Measurements from ENCODE around the gene CD33. TPM values are rescaled to one million over a fixed set of nuclear protein-coding genes. Genes with fewer than 3 reads are reported as not detected.

The CD33 gene
- total RNA-seq, 1 donor from 2014 or later = not detected

- H3K27ac Mint-ChIP-seq = no peak overlapping the region
Measured at GRCh38 chr19:51185069-51185867, 39.6 kb upstream of the CD33 start.

GRCh38 chr19:51185868-51186215 lies 39.0 kb upstream of the CD33 start:
- intact Hi-C loops (cut with micrococcal nuclease) = no loop called here
- DNase-seq (no peak), ATAC-seq (ENCODE audit: low read depth) (no peak)
- no peak for TF ChIP-seq CTCF (IDR thresholded peaks at IDR 0.05)
- no peak overlapping the region for H3K4me3 Mint-ChIP-seq
- no peaks in the 10 kb centered on the region for H3K36me3 Mint-ChIP-seq (ENCODE audit: low read depth)
- no peak overlapping the region for H3K27ac Mint-ChIP-seq
- peaks cover 20% of the 10 kb centered on the region for H3K27me3 Mint-ChIP-seq
- CTCF ChIA-PET = no interaction called here
- H3K4me1 Mint-ChIP-seq = no peaks in the 10 kb centered on the region
- no peaks in the 10 kb centered on the region for H3K9me3 Mint-ChIP-seq
- POLR2A ChIA-PET = no interaction called here

More at GRCh38 chr19:51185069-51185867, 39.6 kb upstream of the CD33 start:
- intact Hi-C loops (cut with micrococcal nuclease) = no loop called here
- POLR2A ChIA-PET = no interaction called here
- H3K27me3 Mint-ChIP-seq = peaks cover 20% of the 10 kb centered on the region
- no peaks in the 10 kb centered on the region for H3K36me3 Mint-ChIP-seq (ENCODE audit: low read depth)
- DNase-seq = no peak
- H3K4me1 Mint-ChIP-seq = no peaks in the 10 kb centered on the region
- H3K4me3 Mint-ChIP-seq = no peak overlapping the region
- no peak for ATAC-seq (ENCODE audit: low read depth)
- no peak for TF ChIP-seq CTCF (IDR thresholded peaks at IDR 0.05)
- CTCF ChIA-PET = no interaction called here
- no peaks in the 10 kb centered on the region for H3K9me3 Mint-ChIP-seq

- ATAC-seq (ENCODE audit: low read depth) (no peak), DNase-seq (no peak)
- Mint-ChIP-seq H3K27ac (no peak overlapping the region), H3K9me3 (no peaks in the 10 kb centered on the region), H3K4me1 (no peaks in the 10 kb centered on the region), H3K27me3 (peaks cover 20% of the 10 kb centered on the region), H3K36me3 (ENCODE audit: low read depth) (no peaks in the 10 kb centered on the region), H3K4me3 (no peak overlapping the region)
- ChIA-PET POLR2A (no interaction called here), CTCF (no interaction called here)
- intact Hi-C loops (cut with micrococcal nuclease) = no loop called here
- no peak for TF ChIP-seq CTCF (IDR thresholded peaks at IDR 0.05)
Measured at GRCh38 chr19:51186323-51186722, 38.6 kb upstream of the CD33 start.

- DNase-seq = no peak
- peaks cover 20% of the 10 kb centered on the region for H3K27me3 Mint-ChIP-seq
- H3K27ac Mint-ChIP-seq = no peak overlapping the region
- no peaks in the 10 kb centered on the region for H3K36me3 Mint-ChIP-seq (ENCODE audit: low read depth)
- no peak for ATAC-seq (ENCODE audit: low read depth)
- intact Hi-C loops (cut with micrococcal nuclease) = no loop called here
- ChIA-PET POLR2A (no interaction called here), CTCF (no interaction called here)
- H3K4me3 Mint-ChIP-seq = no peak overlapping the region
- no peaks in the 10 kb centered on the region for H3K4me1 Mint-ChIP-seq
- TF ChIP-seq CTCF (IDR thresholded peaks at IDR 0.05) = no peak
- H3K9me3 Mint-ChIP-seq = no peaks in the 10 kb centered on the region
Measured at GRCh38 chr19:51187395-51188226, 37.3 kb upstream of the CD33 start.

GRCh38 chr19:51188227-51188559 lies 36.7 kb upstream of the CD33 start:
- H3K27me3 Mint-ChIP-seq = peaks cover 20% of the 10 kb centered on the region
- TF ChIP-seq CTCF (IDR thresholded peaks at IDR 0.05) = no peak
- ATAC-seq (ENCODE audit: low read depth) = no peak
- no peaks in the 10 kb centered on the region for H3K36me3 Mint-ChIP-seq (ENCODE audit: low read depth)
- no peak overlapping the region for H3K27ac Mint-ChIP-seq
- intact Hi-C loops (cut with micrococcal nuclease) = no loop called here
- ChIA-PET POLR2A (no interaction called here), CTCF (no interaction called here)
- no peak overlapping the region for H3K4me3 Mint-ChIP-seq
- no peak for DNase-seq
- no peaks in the 10 kb centered on the region for H3K4me1 Mint-ChIP-seq
- no peaks in the 10 kb centered on the region for H3K9me3 Mint-ChIP-seq

Data from activated B cell treated with CpG ODN at 0.5 μM for 24 hours (primary cell).